IMR-90 (cell line): Measurements from ENCODE around the gene FAM162A. TPM values are rescaled to one million over a fixed set of nuclear protein-coding genes. Genes with fewer than 3 reads are reported as not detected.

Experiments
- ATAC-seq: fragments of 200-7000 bp; cut with Tn5 transposase; 2 replicates; pipeline ENCODE4 v1.9.1; 2020; ENCODE audit warnings: low read depth, mild to moderate bottlenecking, moderate library complexity
- BruUV-seq: library from RNA; stranded (reverse); fragments of 400-500 nt; replicated peaks from 2 replicates; lab custom pipeline; 2021; lab: Mats Ljungman, UMichigan
- CTCF ChIA-PET: fragments of 300-600 bp; formaldehyde crosslinking; extraction: SDS; loops from one replicate; lab custom pipeline; 2021; ENCODE audit warnings: antibody characterized with exemption; lab: Yijun Ruan, JAX
- POLR2A ChIA-PET: fragments of 300-600 bp; sonication (Branson Sonifier 250); formaldehyde crosslinking; loops from one replicate; lab custom pipeline; 2022; ENCODE audit warnings: antibody characterized with exemption; ENCODE audit not compliant: unreplicated experiment; lab: Charles Lee
- DNase-seq: peaks from one replicate; pipeline ENCODE4 v3.0.0; 2013
- H2AFZ ChIP-seq: replicated peaks from 2 replicates; pipeline ENCODE3; 2013; ENCODE audit warnings: low read length, mild to moderate bottlenecking; ENCODE audit not compliant: poor library complexity
- H2AK5ac ChIP-seq: 2 replicates; pipeline ENCODE4 v1.6.1; 2013; ENCODE audit warnings: low read depth, low read length, inconsistent platforms
- H2AK9ac ChIP-seq: replicated peaks from 2 replicates; pipeline ENCODE3; 2013; ENCODE audit warnings: mild to moderate bottlenecking, low read depth, low read length, moderate library complexity; ENCODE audit not compliant: poor library complexity
- H2BK120ac ChIP-seq: 2 replicates; pipeline ENCODE4 v1.6.1; 2013; ENCODE audit warnings: low read depth, low read length, inconsistent platforms
- H2BK15ac ChIP-seq: 3 replicates; pipeline ENCODE4 v1.6.1; 2013; ENCODE audit warnings: low read depth, low read length, inconsistent platforms
- H2BK20ac ChIP-seq: 2 replicates; pipeline ENCODE4 v1.6.1; 2013; ENCODE audit warnings: low read depth, mild to moderate bottlenecking, inconsistent platforms, low read length, moderate library complexity
- H2BK5ac ChIP-seq: 2 replicates; pipeline ENCODE4 v1.6.1; 2013; ENCODE audit warnings: mild to moderate bottlenecking, low read depth, low read length, inconsistent platforms; ENCODE audit not compliant: poor library complexity, severe bottlenecking
- H3K14ac ChIP-seq: replicated peaks from 2 replicates; pipeline ENCODE4 v1.6.1; 2013; ENCODE audit warnings: low read depth, low read length, inconsistent platforms
- H3K18ac ChIP-seq: 2 replicates; pipeline ENCODE4 v1.6.1; 2013; ENCODE audit warnings: low read depth, low read length, control low read depth
- H3K23ac ChIP-seq: 2 replicates; pipeline ENCODE4 v1.6.1; 2013; ENCODE audit warnings: low read depth, low read length, inconsistent platforms
- H3K27ac ChIP-seq: 2 replicates; pipeline ENCODE4 v1.5.1; 2013; ENCODE audit warnings: mild to moderate bottlenecking, control low read depth, low read length; ENCODE audit not compliant: insufficient read depth
- H3K27me3 ChIP-seq: 2 replicates; pipeline ENCODE4 v1.6.1; 2013; ENCODE audit warnings: low read length; ENCODE audit not compliant: control insufficient read depth, insufficient read depth
- H3K36me3 ChIP-seq: 2 replicates; pipeline ENCODE4 v1.6.1; 2013; ENCODE audit warnings: low read length, mixed read lengths; ENCODE audit not compliant: control insufficient read depth, insufficient read depth
- H3K4ac ChIP-seq: 2 replicates; pipeline ENCODE4 v1.6.1; 2013; ENCODE audit warnings: low read depth, low read length, inconsistent platforms
- H3K4me1 ChIP-seq: 2 replicates; pipeline ENCODE4 v1.6.1; 2013; ENCODE audit warnings: low read length, mixed read lengths; ENCODE audit not compliant: control insufficient read depth, insufficient read depth
- H3K4me2 ChIP-seq: 2 replicates; pipeline ENCODE4 v1.6.1; 2013; ENCODE audit warnings: low read depth, mild to moderate bottlenecking, control low read depth, low read length, moderate library complexity
- H3K4me3 ChIP-seq: 2 replicates; pipeline ENCODE4 v1.5.1; 2013; ENCODE audit warnings: low read depth, mild to moderate bottlenecking, control low read depth, low read length, moderate library complexity; ENCODE audit not compliant: insufficient read depth
- H3K56ac ChIP-seq: 2 replicates; pipeline ENCODE4 v1.6.1; 2013; ENCODE audit warnings: low read length, inconsistent platforms; ENCODE audit not compliant: insufficient read depth; ENCODE audit errors: extremely low read depth
- H3K79me1 ChIP-seq, 2 experiments: 2 replicates each; pipeline ENCODE4 v1.6.1; 2013; ENCODE audit warnings: low read length in 2 of 2, inconsistent platforms in 1 of 2, low read depth in 1 of 2
- H3K9ac ChIP-seq: 2 replicates; pipeline ENCODE4 v1.6.1; 2013; ENCODE audit warnings: low read depth, low read length, control low read depth
- H3K9me1 ChIP-seq: 2 replicates; pipeline ENCODE4 v1.6.1; 2013; ENCODE audit warnings: low read length, inconsistent platforms; ENCODE audit not compliant: insufficient read depth
- H3K9me3 ChIP-seq: 2 replicates; pipeline ENCODE4 v1.6.1; 2013; ENCODE audit warnings: low read length; ENCODE audit not compliant: control insufficient read depth, insufficient read depth
- H4K20me1 ChIP-seq: 2 replicates; pipeline ENCODE4 v1.6.1; 2013; ENCODE audit warnings: low read length, inconsistent platforms; ENCODE audit not compliant: insufficient read depth
- H4K5ac ChIP-seq: 2 replicates; pipeline ENCODE4 v1.6.1; 2013; ENCODE audit warnings: mild to moderate bottlenecking, low read depth, low read length, control low read depth
- H4K8ac ChIP-seq, 2 experiments: 2 replicates each; pipeline ENCODE4 v1.6.1; 2013; ENCODE audit warnings: low read depth in 2 of 2, low read length in 2 of 2, control low read depth in 1 of 2, inconsistent platforms in 1 of 2
- H4K91ac ChIP-seq: 2 replicates; pipeline ENCODE4 v1.6.1; 2013; ENCODE audit warnings: low read depth, low read length, inconsistent platforms; ENCODE audit not compliant: insufficient read depth
- BHLHE40 ChIP-seq: fragments of 150-350 bp; IDR thresholded peaks from 2 replicates; pipeline ENCODE4 v1.6.1; 2016; ENCODE audit warnings: mild to moderate bottlenecking, low read depth, low read length
- CHD1 ChIP-seq: IDR thresholded peaks from 2 replicates; pipeline ENCODE4 v1.6.1; 2012; ENCODE audit warnings: low read depth, low read length, improper control_type of control experiment
- CTCF ChIP-seq: conservative IDR thresholded peaks from 2 replicates; pipeline ENCODE4 v1.5.1; 2012; ENCODE audit warnings: mild to moderate bottlenecking, low read depth, low read length, improper control_type of control experiment
- ELK1 ChIP-seq: fragments of 150-350 bp; IDR thresholded peaks from 2 replicates; pipeline ENCODE4 v1.6.1; 2016; ENCODE audit warnings: low read depth, mild to moderate bottlenecking, low read length, moderate library complexity, borderline replicate concordance
- FOS ChIP-seq: fragments of 150-350 bp; IDR thresholded peaks from 2 replicates; pipeline ENCODE4 v1.6.1; 2016; ENCODE audit warnings: low read depth, low read length
- MAFK ChIP-seq: IDR thresholded peaks from 2 replicates; pipeline ENCODE4 v1.6.1; 2012; ENCODE audit warnings: low read depth, low read length, improper control_type of control experiment
- MXI1 ChIP-seq: IDR thresholded peaks from 2 replicates; pipeline ENCODE4 v1.6.1; 2012; ENCODE audit warnings: low read depth, mild to moderate bottlenecking, low read length, moderate library complexity, borderline replicate concordance
- NFE2L2 ChIP-seq: fragments of 150-350 bp; IDR thresholded peaks from 2 replicates; pipeline ENCODE4 v1.6.1; 2016; ENCODE audit warnings: low read depth, mild to moderate bottlenecking, low read length
- POLR2A ChIP-seq: IDR thresholded peaks from 2 replicates; pipeline ENCODE4 v1.6.1; 2012; ENCODE audit warnings: mild to moderate bottlenecking, low read depth, low read length
- RAD21 ChIP-seq: IDR thresholded peaks from 2 replicates; pipeline ENCODE4 v1.6.1; 2012; ENCODE audit warnings: low read length, improper control_type of control experiment
- RFX5 ChIP-seq: IDR thresholded peaks from 2 replicates; pipeline ENCODE4 v1.8.0; 2012; ENCODE audit warnings: low read depth, mild to moderate bottlenecking, low read length, moderate library complexity
- SMC3 ChIP-seq: fragments of 150-350 bp; IDR thresholded peaks from 2 replicates; pipeline ENCODE4 v1.6.1; 2016; ENCODE audit warnings: low read depth, mild to moderate bottlenecking, antibody characterized with exemption, low read length, moderate library complexity
- USF2 ChIP-seq: fragments of 150-350 bp; IDR thresholded peaks from 2 replicates; pipeline ENCODE4 v1.6.1; 2017; ENCODE audit warnings: mild to moderate bottlenecking, antibody characterized with exemption, low read length, low read depth
- WGBS, 2 experiments: methylation state at CpG; one replicate each; pipeline versions ENCODE4 v1.1.5 to v1.1.7; 2013; ENCODE audit warnings: missing lambda C conversion rate in 2 of 2; ENCODE audit not compliant: insufficient read length in 1 of 2; ENCODE audit errors: extremely low coverage in 2 of 2; 5-methylcytosine and 5-hydroxymethylcytosine counted together
- dilution Hi-C: fragments of 300-500 bp; cut with HindIII; formaldehyde crosslinking; loops from one replicate; pipeline ENCODE4 v1.14.3; 2018; ENCODE audit warnings: low sequenced_read_pairs; ENCODE audit not compliant: unreplicated experiment
- in situ Hi-C: fragments of 300-500 bp; cut with MboI; formaldehyde crosslinking; loops from 3 replicates; pipeline ENCODE4 v1.14.3; 2019; ENCODE audit warnings: low sequenced_read_pairs, inconsistent platforms, mixed read lengths
- intact Hi-C: fragments of 100-400 bp; cut with micrococcal nuclease; formaldehyde crosslinking; loops from 2 replicates; pipeline ENCODE4 v1.10.0; 2022
- polyA plus RNA-seq, 3 experiments: library from polyadenylated mRNA; depleted of rRNA; stranded (reverse); fragments of >200 nt; gene quantifications; 2 replicates each; pipeline ENCODE4 v1.2.3, GENCODE V29; 2012; ENCODE audit warnings: low replicate concordance in 1 of 3
- total RNA-seq: library from RNA; depleted of rRNA; stranded (reverse); fragments of >200 nt; gene quantifications from 2 replicates; pipeline ENCODE4 v1.2.3, GENCODE V29; 2012

The FAM162A gene
- total and polyA plus RNA-seq, 2 of the 4 experiments (the other 2 are of a cell fraction), result 33.9 to 66.8 TPM

DNA sequence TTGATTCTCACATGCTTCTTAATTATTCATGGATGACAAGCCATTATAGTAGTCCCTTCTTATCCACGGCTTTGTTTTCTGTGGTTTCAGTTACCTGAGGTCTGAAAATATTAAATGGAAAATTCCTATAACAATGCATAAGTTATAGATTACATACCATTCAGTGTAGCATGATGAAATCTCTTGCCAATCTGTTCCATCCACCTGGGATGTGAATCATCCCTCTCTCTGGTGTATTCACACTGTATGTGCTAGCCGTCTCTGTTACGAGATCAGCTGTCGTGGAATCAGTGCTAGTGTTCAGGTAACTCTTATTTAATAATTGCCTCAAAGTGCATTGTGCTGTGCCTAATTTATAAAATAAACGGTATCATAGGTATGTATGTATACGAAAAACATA is 26.7 kb downstream of the FAM162A start:
- Histone ChIP-seq H3K56ac (no peak overlapping the region), H3K4me1 (no peaks in the 10 kb centered on the region), H3K14ac (no peak overlapping the region), H2BK5ac (no peak overlapping the region), H3K18ac (no peak overlapping the region), H3K9me1 (peaks cover 3% of the 10 kb centered on the region; the same call in 1 of the 2 replicates), H2BK15ac (no peak overlapping the region), H3K9ac (no peak overlapping the region), H3K36me3 (peaks cover 13% of the 10 kb centered on the region), H2BK120ac (no peak overlapping the region), H2AFZ (no peak overlapping the region), H2BK20ac (no peak overlapping the region), H3K23ac (no peak overlapping the region), H2AK9ac (no peak overlapping the region), H3K4me2 (no peak overlapping the region), H4K20me1 (no peaks in the 10 kb centered on the region), H2AK5ac (no peak overlapping the region), H4K91ac (no peak overlapping the region), H3K4ac (no peak overlapping the region), H3K27me3 (no peaks in the 10 kb centered on the region), H4K5ac (no peak overlapping the region), H3K27ac (no peak overlapping the region), H3K79me1 (peaks cover 16 to 30% of the 10 kb centered on the region in 2 experiments), H4K8ac (no peak overlapping the region), H3K4me3 (no peak overlapping the region), H3K9me3 (no peaks in the 10 kb centered on the region)
- ATAC-seq, result no peak
- in situ Hi-C loops (no loop called here), dilution Hi-C loops (no loop called here), intact Hi-C loops (no loop called here)
- TF ChIP-seq CHD1 (no peak), RAD21 (no peak), MAFK (no peak), ELK1 (no peak), USF2 (no peak), NFE2L2 (no peak), RFX5 (no peak), MXI1 (no peak), SMC3 (no peak), CTCF (no peak), FOS (no peak), BHLHE40 (no peak), POLR2A (no peak)
- BruUV-seq, result no TSS peak
- CTCF ChIA-PET, result interaction anchor here (0.7 to 1.2 kb wide), 3 partner anchors 26 to 611 kb away, joined by 3 read pairs; partner anchors contain the start of gene FAM162A
- WGBS, 2 experiments, result no CpG with 5 or more reads among the region's 6 CpGs
- DNase-seq, result no peak
- POLR2A ChIA-PET, result no interaction called here
